GM23338 (cell line): ENCODE data around the gene RARG. TPM values are rescaled to one million over a fixed set of nuclear protein-coding genes. Genes with fewer than 3 reads are reported as not detected.

Experiments used
- ATAC-seq: fragments of 200-7000 bp; cut with Tn5 transposase; 3 replicates; pipeline ENCODE4 v1.9.1; 2020
- DNase-seq: peaks from one replicate; pipeline ENCODE4 v3.0.0-alpha.2; 2015; ENCODE audit warnings: low spot score
- H2AFZ ChIP-seq: fragments of 200-600 bp; sonication (generic); 2 replicates; pipeline ENCODE4 v1.8.0; 2016; ENCODE audit warnings: antibody characterized with exemption, mild to moderate bottlenecking, moderate library complexity
- H3F3A ChIP-seq: fragments of 200-600 bp; sonication (generic); replicated peaks from 2 replicates; pipeline ENCODE4 v1.8.0; 2017; ENCODE audit warnings: antibody characterized with exemption, mixed run types, low read depth
- H3K27ac ChIP-seq: fragments of 200-600 bp; sonication (generic); 2 replicates; pipeline ENCODE4 v1.6.1; 2016; ENCODE audit warnings: low read depth
- H3K27me3 ChIP-seq: fragments of 200-600 bp; sonication (generic); 2 replicates; pipeline ENCODE4 v1.8.0; 2016; ENCODE audit warnings: mild to moderate bottlenecking, mixed run types, moderate library complexity; ENCODE audit not compliant: insufficient read depth
- H3K36me3 ChIP-seq: fragments of 200-600 bp; sonication (generic); 2 replicates; pipeline ENCODE4 v1.8.0; 2016; ENCODE audit warnings: mild to moderate bottlenecking; ENCODE audit not compliant: insufficient read depth
- H3K4me1 ChIP-seq: fragments of 200-600 bp; sonication (generic); 2 replicates; pipeline ENCODE4 v1.8.0; 2016; ENCODE audit warnings: mild to moderate bottlenecking, moderate library complexity; ENCODE audit not compliant: insufficient read depth
- H3K4me2 ChIP-seq: fragments of 200-600 bp; sonication (generic); 2 replicates; pipeline ENCODE4 v1.7.1; 2017; ENCODE audit warnings: mixed run types
- H3K4me3 ChIP-seq: fragments of 200-600 bp; sonication (generic); 2 replicates; pipeline ENCODE4 v1.6.1; 2016; ENCODE audit warnings: mixed run types
- H3K79me2 ChIP-seq: fragments of 200-600 bp; sonication (generic); replicated peaks from 2 replicates; pipeline ENCODE4 v1.8.0; 2017; ENCODE audit warnings: mild to moderate bottlenecking; ENCODE audit not compliant: insufficient read depth
- H3K9me2 ChIP-seq: fragments of 200-600 bp; sonication (generic); 2 replicates; pipeline ENCODE4 v1.8.0; 2017; ENCODE audit not compliant: insufficient read depth
- H4K20me1 ChIP-seq: fragments of 200-600 bp; sonication (generic); replicated peaks from 2 replicates; pipeline ENCODE4 v1.8.0; 2017; ENCODE audit warnings: mild to moderate bottlenecking; ENCODE audit not compliant: insufficient read depth
- H3K27ac Mint-ChIP-seq: 2 replicates; pipeline ENCODE4 v1.8.0; 2020; ENCODE audit warnings: inconsistent platforms, mild to moderate bottlenecking, moderate library complexity, mixed read lengths
- H3K27me3 Mint-ChIP-seq: 3 replicates; pipeline ENCODE4 v1.8.0; 2022; ENCODE audit warnings: low read depth, mild to moderate bottlenecking, moderate library complexity, mixed read lengths, inconsistent platforms; ENCODE audit not compliant: insufficient read depth, poor library complexity
- H3K36me3 Mint-ChIP-seq: 3 replicates; pipeline ENCODE4 v1.8.0; 2021; ENCODE audit warnings: low read depth, mild to moderate bottlenecking, inconsistent platforms, moderate library complexity, mixed read lengths
- H3K4me1 Mint-ChIP-seq: 3 replicates; pipeline ENCODE4 v1.8.0; 2020; ENCODE audit warnings: mild to moderate bottlenecking, inconsistent platforms, mixed read lengths
- H3K4me3 Mint-ChIP-seq: 3 replicates; pipeline ENCODE4 v1.8.0; 2021; ENCODE audit warnings: moderate library complexity, mild to moderate bottlenecking, inconsistent platforms, mixed read lengths
- H3K9me3 Mint-ChIP-seq: 3 replicates; pipeline ENCODE4 v1.8.0; 2020; ENCODE audit warnings: moderate library complexity, mild to moderate bottlenecking, inconsistent platforms, mixed read lengths
- CREB1 ChIP-seq: fragments of 250-450 bp; sonication (Bioruptor Pico); IDR thresholded peaks from 2 replicates; pipeline ENCODE4 v1.5.0; 2020; ENCODE audit warnings: low read depth, mild to moderate bottlenecking, moderate library complexity
- CTCF ChIP-seq, 2 experiments: fragments of 200-600 bp in 1 of 2; sonication (generic) in 1 of 2; conservative IDR thresholded peaks; 2 replicates each; pipeline versions ENCODE4 v1.5.1 to v1.6.1; 2016 to 2017; ENCODE audit warnings: antibody characterized with exemption in 2 of 2, low read depth in 2 of 2, mild to moderate bottlenecking in 2 of 2, moderate library complexity in 1 of 2
- ETS1 ChIP-seq: IDR thresholded peaks from 2 replicates; pipeline ENCODE4 v1.6.1; 2016; ENCODE audit warnings: antibody characterized with exemption
- EZH2 ChIP-seq: fragments of 200-600 bp; sonication (generic); IDR thresholded peaks from one replicate; pipeline ENCODE4 v1.8.0; 2017; ENCODE audit warnings: antibody characterized with exemption, mild to moderate bottlenecking, low read depth; ENCODE audit not compliant: unreplicated experiment
- EZH2phosphoT487 ChIP-seq: fragments of 200-600 bp; sonication (generic); IDR thresholded peaks from one replicate; pipeline ENCODE4 v1.8.1; 2018; ENCODE audit warnings: antibody characterized with exemption; ENCODE audit not compliant: unreplicated experiment
- JUNB ChIP-seq: IDR thresholded peaks from one replicate; pipeline ENCODE4 v1.6.1; 2016; ENCODE audit warnings: antibody characterized with exemption; ENCODE audit not compliant: unreplicated experiment
- NANOG ChIP-seq: IDR thresholded peaks from 2 replicates; pipeline ENCODE4 v1.6.1; 2016; ENCODE audit warnings: antibody characterized with exemption, borderline replicate concordance
- POLR2AphosphoS5 ChIP-seq: IDR thresholded peaks from 2 replicates; pipeline ENCODE4 v1.6.1; 2016; ENCODE audit warnings: antibody characterized with exemption, low read depth
- REST ChIP-seq: IDR thresholded peaks from one replicate; pipeline ENCODE4 v1.6.1; 2018; ENCODE audit warnings: antibody characterized with exemption; ENCODE audit not compliant: unreplicated experiment
- STAT1 ChIP-seq: IDR thresholded peaks from one replicate; pipeline ENCODE4 v1.6.1; 2016; ENCODE audit warnings: antibody characterized with exemption; ENCODE audit not compliant: unreplicated experiment
- ZNF114 ChIP-seq: fragments of 250-450 bp; sonication (Bioruptor Pico); IDR thresholded peaks from 2 replicates; pipeline ENCODE4 v1.5.0; 2020; ENCODE audit warnings: mild to moderate bottlenecking, moderate library complexity
- ZNF331 ChIP-seq: fragments of 250-450 bp; sonication (Bioruptor Pico); IDR thresholded peaks from 2 replicates; pipeline ENCODE4 v1.5.0; 2020; ENCODE audit warnings: low read depth, mild to moderate bottlenecking, moderate library complexity
- ZNF462 ChIP-seq: fragments of 250-450 bp; sonication (Bioruptor Pico); IDR thresholded peaks from 2 replicates; pipeline ENCODE4 v1.5.0; 2020; ENCODE audit warnings: mild to moderate bottlenecking, moderate library complexity
- long read RNA-seq: library from polyadenylated mRNA; unstranded; transcript quantifications from one replicate; pipeline ENCODE4 v2.0.0, GENCODE V29; 2020; ENCODE audit not compliant: unreplicated experiment
- polyA plus RNA-seq: library from polyadenylated mRNA; unstranded; fragments of >200 nt; fragmentation: Nextera tagmentation; extraction: Ambion mirVana; gene quantifications from 2 replicates; pipeline ENCODE4 v1.2.1, GENCODE V29; 2016
- total RNA-seq: library from RNA; depleted of rRNA; stranded (reverse); fragments of >200 nt; shearing (Covaris generic); gene quantifications from 2 replicates; pipeline ENCODE4 v1.2.3, GENCODE V29; 2014; rRNA removed

RARG gene
- total RNA-seq (39.3 and 50.2 TPM in 2 replicates), polyA plus RNA-seq (16.4 and 18.5 TPM in 2 replicates)
- long read RNA-seq, transcript RARG-201 (8 exons, 1,836 nt) = major isoform, 6 of 17 reads
- long read RNA-seq, partial matches to known transcripts = 7 of 17 reads
- long read RNA-seq, other reads (novel, unspliced or antisense) = 3 of 17 reads

GRCh38 chr12:53231921-53232645 lies at the start of gene RARG:
TSS of gene RARG (minus strand) at chr12:53232209. CDS start at chr12:53227545, 4,664 bp downstream.
- Mint-ChIP-seq H3K4me3 (peak within 1 kb of the TSS; percentile 82), H3K9me3 (no peaks in the 10 kb centered on the region), H3K27me3 (peaks cover 22% of the 10 kb centered on the region), H3K36me3 (peaks cover 1% of the 10 kb centered on the region), H3K27ac (peak within 1 kb of the TSS; percentile 59; the same call in 1 of the 2 replicates), H3K4me1 (peaks cover 69% of the 10 kb centered on the region)
- TF ChIP-seq REST (no peak), ZNF331 (CRISPR knock-in tag) (no peak), ZNF462 (CRISPR knock-in tag) (no peak), EZH2phosphoT487 (no peak), CREB1 (CRISPR knock-in tag) (no peak), NANOG (no peak), JUNB (no peak), STAT1 (no peak), POLR2AphosphoS5 (no peak), EZH2 (no peak), CTCF (conservative IDR thresholded peaks at IDR 0.05; ENCODE audit: low read depth in 2 of 2) (no peak; a peak in 1 of 4 replicates), ZNF114 (no peak), ETS1 (no peak)
- Histone ChIP-seq H3K36me3 (no peaks in the 10 kb centered on the region), H3K4me2 (peak within 1 kb of the TSS; percentile 93), H2AFZ (peak within 1 kb of the TSS; percentile 87), H3K27me3 (no peaks in the 10 kb centered on the region), H3K27ac (peak within 1 kb of the TSS; percentile 74; the same call in 1 of the 2 replicates), H3F3A (peaks cover 15% of the 10 kb centered on the region; the same call in 1 of the 2 replicates), H4K20me1 (no peaks in the 10 kb centered on the region), H3K79me2 (peaks cover 4% of the 10 kb centered on the region; the same call in 1 of the 2 replicates), H3K4me3 (peak within 1 kb of the TSS; percentile 84), H3K4me1 (peaks cover 68% of the 10 kb centered on the region), H3K9me2 (no peaks in the 10 kb centered on the region)
- peak; percentile 26 for ATAC-seq
- peak; percentile 77 for DNase-seq
